ENCODE data around the gene CORO6.
A peak's percentile ranks its signal among the peaks of the same experiment; 100 is the strongest.

The CORO6 gene

DNA sequence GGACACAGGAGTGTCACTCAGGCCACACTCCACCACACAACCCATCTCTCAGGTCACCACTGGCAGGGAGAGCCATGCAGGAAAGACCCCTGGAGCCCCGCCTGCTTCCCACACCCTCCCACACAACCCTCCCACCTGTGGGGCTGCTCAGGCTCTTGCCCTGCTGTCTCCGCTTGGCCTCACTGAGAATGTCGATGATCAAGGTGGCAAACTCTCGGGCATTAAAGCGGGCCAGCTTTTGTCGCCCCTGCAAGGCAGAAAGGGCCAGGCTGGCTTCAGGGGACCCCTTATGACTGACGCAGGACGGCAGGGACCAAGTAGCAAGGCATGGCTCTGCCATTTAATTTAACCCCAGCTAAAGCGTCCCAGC lies 45.7 kb downstream of the CORO6 start:
- no peak for DNase-seq (ENCODE audit: low spot score)

DNA sequence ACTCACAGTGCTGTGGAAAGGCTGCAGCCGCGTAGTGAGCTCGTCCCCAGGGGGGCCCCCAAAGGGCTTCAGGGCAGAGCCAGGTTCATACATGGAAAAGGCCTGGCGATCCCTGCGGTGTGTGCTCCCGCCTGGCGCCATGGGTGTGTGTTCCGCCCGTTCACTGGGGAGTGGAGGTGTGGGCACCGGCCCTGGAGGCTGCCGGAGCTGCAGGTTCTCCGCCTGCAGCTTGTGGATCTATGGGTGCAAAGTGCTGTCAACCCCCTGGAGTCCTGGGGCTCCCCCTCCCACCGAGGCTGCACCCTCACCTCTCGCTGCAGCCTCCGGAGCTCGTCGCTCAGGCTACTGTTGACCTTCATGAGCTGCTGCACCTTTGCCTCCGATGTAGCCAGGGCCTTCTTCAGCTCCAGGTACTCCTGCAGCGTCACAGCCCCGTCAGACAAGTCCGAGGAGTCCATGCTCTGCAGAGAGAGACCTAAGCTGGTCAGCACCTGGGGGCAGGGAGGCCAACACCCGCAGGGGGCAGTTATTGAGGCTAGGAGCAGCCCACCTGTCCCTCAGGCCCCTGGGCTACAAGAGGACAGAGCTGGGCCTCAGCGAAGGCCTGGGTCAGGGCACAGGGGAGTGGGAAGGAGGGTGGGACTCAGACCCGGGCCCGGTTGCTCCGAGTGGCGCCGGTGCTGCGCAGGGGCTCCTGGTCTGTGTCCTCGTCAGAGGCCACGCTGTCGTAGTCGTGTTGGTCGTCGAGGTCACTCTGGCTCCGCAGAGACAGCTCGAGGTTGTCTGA lies 46.3 kb downstream of the CORO6 start:
- DNase-seq (ENCODE audit: low spot score): no peak

GRCh38 chr17:29575511-29576213 lies 47.0 kb downstream of the CORO6 start:
- no peak for DNase-seq (ENCODE audit: low spot score)

DNA sequence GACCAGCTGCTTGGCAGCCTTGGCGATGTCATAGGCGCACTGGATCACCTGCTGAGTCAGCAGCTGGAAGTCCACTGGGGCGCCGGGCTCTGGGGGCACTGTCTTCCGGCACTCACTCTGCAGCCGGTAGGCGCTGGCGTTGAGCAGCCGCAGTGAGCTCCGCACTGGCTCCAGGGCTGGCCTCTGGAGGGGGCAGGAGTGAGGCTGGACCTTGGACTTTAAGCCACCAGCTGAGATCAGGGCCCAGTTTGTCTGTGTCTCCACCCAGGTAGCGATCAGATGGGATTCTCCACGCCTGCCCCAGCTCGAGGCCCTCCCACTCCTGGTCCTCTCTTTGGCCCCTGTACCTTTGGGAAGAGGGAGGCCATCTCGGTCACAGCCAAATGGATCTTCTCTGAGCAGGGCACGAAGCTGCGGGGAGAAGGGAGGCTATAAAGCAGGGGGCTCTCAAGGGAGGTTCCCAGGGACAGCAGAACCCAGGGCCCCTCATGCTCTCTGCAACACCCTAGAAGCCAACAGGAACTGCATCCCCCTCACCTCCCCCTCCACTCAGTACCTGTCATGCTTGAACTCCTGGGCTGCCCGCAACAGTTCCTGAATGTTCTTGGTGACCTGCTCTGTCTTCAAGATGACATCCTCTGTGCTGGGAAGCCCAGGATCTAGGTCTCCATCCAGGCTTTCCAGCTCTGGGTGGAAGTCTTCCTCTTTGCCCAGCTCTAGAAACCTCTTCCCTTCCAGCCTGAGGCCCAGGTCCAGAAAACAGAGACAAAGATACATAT lies 47.8 kb downstream of the CORO6 start:
- no peak for DNase-seq (ENCODE audit: low spot score)

GRCh38 chr17:29573871-29574731 lies 48.6 kb downstream of the CORO6 start:
- no peak for DNase-seq (ENCODE audit: low spot score)

DNA sequence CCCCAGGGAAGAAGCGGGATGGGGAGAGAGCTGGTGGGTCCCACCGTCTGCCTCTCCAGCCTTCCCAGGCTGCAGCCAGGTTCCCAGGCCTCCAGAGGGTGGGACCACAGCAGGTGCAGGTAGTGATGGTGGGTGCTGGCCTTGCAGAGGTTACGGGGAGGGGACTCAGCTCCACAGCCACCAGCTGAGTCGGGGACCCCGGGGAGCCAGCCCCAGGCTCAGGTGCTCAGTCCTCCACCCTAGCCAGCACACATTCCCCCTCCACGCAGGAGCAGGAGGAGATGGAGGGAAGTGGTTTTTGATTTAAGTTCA lies 49.2 kb downstream of the CORO6 start:
- DNase-seq (ENCODE audit: low spot score): no peak

- no peak for DNase-seq (ENCODE audit: low spot score)
Measured at GRCh38 chr17:29572691-29573557, 49.8 kb downstream of the CORO6 start.

DNA sequence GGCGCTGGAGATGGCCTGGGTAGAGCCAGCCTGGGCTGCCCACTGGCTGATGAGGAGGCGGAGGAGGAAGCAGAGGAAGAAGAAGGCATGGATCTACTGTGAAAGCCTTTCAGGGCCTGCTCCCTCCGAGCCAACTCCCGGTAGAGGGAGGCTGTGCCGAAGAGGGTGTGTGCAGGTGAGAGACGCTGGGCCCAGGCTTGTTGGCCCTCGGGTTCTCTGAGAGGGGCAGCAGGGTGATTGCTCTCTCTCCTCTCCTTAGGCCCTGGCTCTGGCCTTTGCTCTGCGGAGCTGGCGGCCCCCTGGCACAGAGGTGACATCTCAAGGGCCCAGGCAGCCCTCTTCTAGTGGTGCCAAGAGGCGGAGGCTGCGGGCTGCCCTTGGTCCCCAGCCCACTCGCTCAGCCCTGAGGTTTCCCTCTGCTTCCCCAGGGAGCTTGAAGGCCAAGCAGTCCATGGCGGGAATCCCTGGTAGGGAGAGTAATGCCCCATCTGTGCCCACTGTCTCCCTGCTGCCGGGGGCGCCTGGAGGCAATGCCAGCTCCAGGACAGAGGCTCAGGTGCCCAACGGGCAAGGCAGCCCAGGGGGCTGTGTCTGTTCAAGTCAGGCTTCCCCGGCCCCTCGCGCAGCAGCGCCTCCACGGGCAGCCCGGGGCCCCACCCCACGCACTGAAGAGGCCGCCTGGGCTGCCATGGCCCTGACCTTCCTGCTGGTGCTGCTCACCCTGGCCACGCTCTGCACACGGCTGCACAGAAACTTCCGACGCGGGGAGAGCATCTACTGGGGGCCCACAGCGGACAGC lies 50.6 kb downstream of the CORO6 start:
- no peak for DNase-seq (ENCODE audit: low spot score)

DNA sequence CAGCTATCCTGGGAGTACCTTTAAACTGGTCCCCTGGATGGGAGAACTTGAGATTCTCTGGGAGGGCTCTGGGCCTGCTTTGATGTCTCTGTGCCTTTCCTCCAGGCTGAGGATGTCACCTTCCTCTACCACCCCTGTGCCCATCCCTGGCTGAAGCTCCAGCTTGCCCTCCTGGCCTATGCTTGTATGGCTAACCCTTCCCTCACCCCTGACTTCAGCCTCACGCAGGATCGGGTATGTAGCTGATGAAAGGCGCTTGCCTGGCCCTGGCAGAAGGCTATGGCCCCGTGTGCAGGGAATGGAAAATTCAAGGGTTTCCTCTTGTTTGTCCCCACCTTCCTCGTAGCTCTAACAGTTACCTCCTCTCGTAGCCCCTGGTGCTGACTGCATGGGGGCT lies 51.2 kb downstream of the CORO6 start:
- no peak for DNase-seq (ENCODE audit: low spot score)

- no peak for DNase-seq (ENCODE audit: low spot score)
Measured at GRCh38 chr17:29570521-29570920, 52.2 kb downstream of the CORO6 start.

DNA sequence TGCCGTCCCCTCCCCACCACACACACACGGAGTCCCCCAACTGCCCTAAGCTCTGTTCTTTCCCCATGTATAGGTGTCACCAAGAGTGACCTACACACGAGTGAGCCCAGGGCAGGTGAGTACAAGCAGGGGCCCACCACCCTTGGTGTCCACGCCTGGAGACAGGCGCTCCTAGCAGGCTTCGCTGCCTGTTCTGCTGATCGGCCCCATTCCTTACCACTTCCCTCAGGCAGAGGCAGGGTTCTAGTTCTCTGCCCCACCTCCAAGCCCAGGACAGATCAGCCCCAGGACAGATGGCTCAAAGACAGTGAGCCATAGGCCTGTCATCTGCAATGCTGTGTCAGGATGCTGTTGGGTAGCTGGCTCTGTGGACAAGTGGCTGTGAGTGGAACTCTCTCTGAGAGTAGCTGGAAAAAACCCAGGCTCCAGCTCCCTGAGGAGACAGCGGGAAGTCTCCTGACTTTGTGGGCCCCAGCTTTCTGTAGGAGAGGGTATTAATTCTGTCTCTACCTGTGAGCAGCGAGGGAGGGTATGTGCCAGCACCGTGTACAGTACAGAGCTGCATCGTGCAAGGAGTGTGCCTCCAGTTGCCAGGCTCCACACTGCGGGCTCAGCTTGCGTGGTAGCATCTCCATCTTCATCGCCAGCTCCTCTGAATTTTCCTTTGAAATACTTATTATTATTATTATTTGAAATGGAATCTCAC lies 53.3 kb downstream of the CORO6 start:
- DNase-seq (ENCODE audit: low spot score): no peak

DNA sequence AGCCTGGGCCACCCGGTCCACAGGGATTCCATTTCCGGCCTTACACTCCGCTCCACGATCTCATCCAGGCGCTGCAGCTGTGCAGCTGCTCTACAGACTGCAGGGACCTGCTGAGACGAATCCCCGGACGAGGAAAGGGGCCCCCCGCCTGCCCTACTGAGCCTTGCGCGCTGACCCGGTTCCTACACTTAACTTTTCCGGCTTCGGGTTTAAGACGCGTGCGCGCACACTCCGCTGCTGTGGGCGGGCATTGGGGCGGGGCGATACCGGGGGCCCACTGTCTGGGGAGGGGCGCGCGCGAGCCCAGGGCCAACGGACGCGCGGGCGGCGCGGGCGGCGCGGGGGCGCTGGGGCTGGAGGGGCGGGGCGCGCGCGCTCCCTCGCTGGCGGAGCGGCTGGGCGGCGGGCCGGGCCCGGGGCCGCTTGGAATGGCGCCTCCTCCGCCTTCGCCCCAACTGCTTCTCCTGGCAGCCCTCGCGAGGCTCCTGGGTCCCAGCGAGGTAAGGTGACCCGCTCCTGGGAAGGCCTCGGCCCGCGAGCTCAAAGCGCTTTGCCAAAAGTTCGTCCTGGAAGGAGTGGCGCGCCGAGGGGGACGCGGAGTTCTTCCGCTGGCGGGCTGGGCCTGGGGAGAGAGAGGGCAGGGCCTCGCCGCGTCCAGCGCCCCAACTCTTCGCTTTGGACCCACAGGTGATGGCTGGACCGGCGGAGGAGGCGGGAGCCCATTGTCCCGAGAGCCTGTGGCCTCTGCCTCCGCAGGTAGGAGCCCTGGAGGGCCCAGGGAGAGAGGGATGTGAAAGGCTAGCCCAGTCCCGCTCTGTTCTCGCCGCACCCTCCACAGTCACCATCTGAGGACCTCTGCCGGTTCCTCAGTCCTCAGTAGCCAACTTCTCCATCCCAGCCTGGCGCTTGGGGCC lies 54.1 kb downstream of the CORO6 start, which contains the start of gene TP53I13:
Gene TP53I13 (plus strand): TSS at position 371 of the 914 bp plus-strand sequence. CDS start 58 bp downstream, at position 429.
- peak; percentile 91 for DNase-seq (ENCODE audit: low spot score)

DNA sequence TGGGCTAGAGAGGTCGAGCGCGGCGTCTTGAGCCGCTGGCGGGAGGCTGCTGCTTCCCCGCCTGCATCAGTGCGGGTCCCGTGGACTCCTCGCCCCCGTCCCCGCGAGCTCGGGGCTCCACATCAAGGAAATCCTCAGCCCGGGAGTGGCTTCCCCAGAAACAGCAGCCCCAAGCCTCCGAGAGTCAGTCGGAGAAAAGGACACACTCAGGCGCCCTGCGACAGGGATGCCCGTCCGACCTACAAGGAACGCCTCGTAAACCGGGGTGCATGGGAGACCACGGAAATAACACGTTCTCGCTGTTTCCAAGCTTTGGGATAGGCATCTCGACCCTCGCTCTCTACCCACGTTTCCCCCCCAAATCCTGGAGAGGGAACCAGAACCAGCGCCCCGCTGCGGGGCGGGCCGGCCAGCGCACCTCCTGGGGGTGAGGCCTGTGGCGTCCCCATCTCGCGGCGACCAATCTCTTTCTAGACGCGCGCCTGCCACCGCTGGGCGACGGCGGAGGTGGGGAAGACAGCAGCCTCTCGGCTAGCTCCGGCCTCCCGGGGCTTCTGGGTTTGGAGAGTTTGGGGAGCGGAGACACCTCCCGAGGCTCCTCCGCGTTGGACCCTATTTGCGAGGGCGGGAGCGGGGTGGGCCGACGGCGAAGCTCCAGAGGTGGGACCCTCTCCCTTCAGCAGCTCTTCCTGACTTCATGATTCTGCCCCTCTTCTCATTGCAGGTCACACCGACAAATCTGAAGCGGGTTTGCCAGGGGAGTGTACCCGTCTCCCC lies 55.0 kb downstream of the CORO6 start:
- DNase-seq (ENCODE audit: low spot score): peak; percentile 71

GRCh38 chr17:29567304-29567553 lies 55.5 kb downstream of the CORO6 start:
- no peak for DNase-seq (ENCODE audit: low spot score)

DNA sequence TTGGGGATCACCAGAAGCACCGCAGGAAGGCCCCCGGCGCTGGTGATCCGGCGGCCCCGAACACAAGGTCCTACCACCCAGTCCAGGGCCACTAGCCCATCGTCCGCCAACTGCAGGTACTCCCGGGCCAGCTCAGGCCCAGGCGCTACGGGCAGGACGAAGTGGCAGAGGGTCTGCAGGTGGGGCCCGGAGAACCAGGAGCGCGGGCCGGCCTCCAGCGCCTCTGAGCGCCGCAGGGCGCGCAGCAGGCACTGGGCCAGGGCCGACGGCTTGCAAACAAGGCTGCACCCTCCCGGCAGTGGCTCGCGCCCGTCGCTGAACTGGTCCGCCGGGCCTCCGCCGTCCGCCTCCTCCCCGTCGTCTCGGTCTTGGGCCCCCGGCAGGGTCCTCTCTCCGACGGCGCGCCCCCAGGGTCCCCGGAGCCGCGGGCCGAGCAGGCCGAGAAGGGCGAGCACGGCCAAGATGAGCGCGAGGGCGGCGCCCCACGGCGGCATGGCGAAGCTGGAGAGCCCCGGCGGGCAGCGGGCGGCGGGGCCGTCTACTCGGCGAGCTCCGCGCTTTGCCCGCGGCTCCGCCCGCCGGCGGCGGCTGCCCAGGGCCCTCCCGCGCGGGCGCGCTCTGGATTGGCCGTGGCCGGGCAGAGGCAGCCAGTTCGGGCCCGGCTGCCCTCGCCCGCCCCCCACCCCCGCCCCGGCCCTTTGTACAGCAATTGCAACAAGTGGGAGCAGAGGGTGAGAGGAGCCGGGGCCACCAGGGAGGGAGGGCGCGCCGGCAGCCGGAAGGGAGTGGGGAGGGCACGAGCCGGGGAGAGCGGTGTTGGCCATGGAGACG lies 56.0 kb downstream of the CORO6 start, which contains the start of gene ABHD15:
Gene ABHD15 (minus strand): TSS at position 565 of the 831 bp plus-strand sequence. CDS start 71 bp downstream, at position 494.
- DNase-seq (ENCODE audit: low spot score): peak; percentile 37

DNA sequence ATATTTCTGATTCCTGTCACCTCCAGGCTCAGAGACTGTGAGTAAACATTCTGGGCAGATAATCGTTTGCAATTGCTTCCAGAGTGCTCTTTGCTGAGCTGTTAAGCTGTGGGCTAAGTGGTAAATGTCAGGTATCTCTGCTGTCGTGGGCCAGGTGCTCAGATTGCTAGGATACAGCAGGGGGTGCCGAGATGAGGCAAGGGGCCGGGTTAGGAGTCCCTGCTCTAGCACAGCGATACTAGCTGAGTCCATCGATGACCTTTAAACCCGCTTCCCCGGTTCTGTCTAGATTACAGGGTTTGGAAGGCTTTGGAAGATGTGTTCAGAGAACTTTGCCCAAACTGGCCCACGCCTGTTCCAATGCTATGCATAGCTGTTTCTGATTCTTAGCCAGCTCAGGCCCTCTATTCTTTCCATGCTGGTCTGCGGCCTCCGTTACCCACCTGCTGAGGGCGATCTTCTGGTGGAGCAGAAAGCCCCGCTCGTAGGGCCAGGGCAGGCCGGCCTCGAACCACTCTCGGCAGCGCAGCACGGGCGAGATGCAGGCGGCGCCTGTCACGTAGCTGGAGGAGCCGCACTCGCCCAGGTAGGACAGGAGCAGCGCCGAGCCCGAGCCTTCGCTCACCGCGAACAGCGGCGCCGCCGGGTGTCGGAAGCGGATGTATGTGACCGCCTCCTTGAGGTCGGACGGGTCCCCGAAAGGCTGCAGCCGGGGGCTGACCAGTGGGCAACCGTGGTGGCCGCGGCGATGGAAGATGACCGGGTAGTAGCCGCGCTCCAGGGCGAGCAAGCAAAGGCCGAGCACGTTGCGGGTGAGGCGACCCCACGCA lies 56.9 kb downstream of the CORO6 start:
- DNase-seq (ENCODE audit: low spot score): peak; percentile 52

Data from CD4-positive, alpha-beta T cell treated with Interleukin-6 at 100 ng/mL for 8 hours (primary cell).